Hepatocyte (in vitro differentiated cells): ENCODE results near the gene TOR3A. TPM values are rescaled to one million over a fixed set of nuclear protein-coding genes. Genes with fewer than 3 reads are reported as not detected.

Experiments used
- DNase-seq: peaks from one replicate; pipeline ENCODE4 v3.0.0-alpha.2; 2016; ENCODE audit warnings: low spot score
- H2AFZ ChIP-seq: fragments of 200-600 bp; sonication (generic); 2 replicates; pipeline ENCODE4 v1.6.0; 2016; ENCODE audit warnings: antibody characterized with exemption, mild to moderate bottlenecking
- H3K27ac ChIP-seq: fragments of 200-600 bp; sonication (generic); 2 replicates; pipeline ENCODE4 v1.5.1; 2016; ENCODE audit warnings: mild to moderate bottlenecking
- H3K27me3 ChIP-seq: fragments of 200-600 bp; sonication (generic); 2 replicates; pipeline ENCODE4 v1.6.1; 2016
- H3K36me3 ChIP-seq: fragments of 200-600 bp; sonication (generic); replicated peaks from 2 replicates; pipeline ENCODE4 v1.5.1; 2016; ENCODE audit warnings: low read depth; ENCODE audit not compliant: insufficient read depth
- H3K4me1 ChIP-seq: fragments of 200-600 bp; sonication (generic); 2 replicates; pipeline ENCODE4 v1.5.1; 2016; ENCODE audit warnings: mild to moderate bottlenecking, moderate library complexity; ENCODE audit not compliant: insufficient read depth
- H3K4me2 ChIP-seq: fragments of 200-600 bp; sonication (generic); 2 replicates; pipeline ENCODE4 v1.6.0; 2016
- H3K4me3 ChIP-seq: fragments of 200-600 bp; sonication (generic); 2 replicates; pipeline ENCODE4 v1.5.1; 2016; ENCODE audit warnings: mild to moderate bottlenecking
- H3K79me2 ChIP-seq: fragments of 200-600 bp; sonication (generic); 2 replicates; pipeline ENCODE4 v1.6.0; 2017; ENCODE audit warnings: mild to moderate bottlenecking
- H3K9me2 ChIP-seq: fragments of 200-600 bp; sonication (generic); replicated peaks from 2 replicates; pipeline ENCODE4 v1.6.0; 2017; ENCODE audit warnings: mild to moderate bottlenecking; ENCODE audit not compliant: insufficient read depth
- H3K9me3 ChIP-seq: fragments of 200-600 bp; sonication (generic); 2 replicates; pipeline ENCODE4 v1.5.1; 2016; ENCODE audit warnings: low read depth, mild to moderate bottlenecking
- H4K20me1 ChIP-seq: fragments of 200-600 bp; sonication (generic); 2 replicates; pipeline ENCODE4 v1.6.0; 2016; ENCODE audit warnings: mild to moderate bottlenecking; ENCODE audit not compliant: insufficient read depth, poor library complexity, severe bottlenecking
- EZH2 ChIP-seq: fragments of 200-600 bp; sonication (generic); IDR thresholded peaks from 2 replicates; pipeline ENCODE4 v1.6.1; 2016; ENCODE audit warnings: antibody characterized with exemption, mild to moderate bottlenecking, borderline replicate concordance
- EZH2phosphoT487 ChIP-seq: fragments of 200-600 bp; sonication (generic); IDR thresholded peaks from one replicate; pipeline ENCODE4 v1.6.1; 2018; ENCODE audit warnings: antibody characterized with exemption, mild to moderate bottlenecking, low read depth, moderate library complexity; ENCODE audit not compliant: unreplicated experiment, severe bottlenecking
- WGBS: methylation state at CpG from one replicate; pipeline ENCODE4 v1.1.6; 2016; ENCODE audit warnings: low lambda C conversion rate; ENCODE audit errors: missing lambda C conversion rate; 5-methylcytosine and 5-hydroxymethylcytosine counted together
- polyA plus RNA-seq: library from polyadenylated mRNA; unstranded; fragments of >200 nt; fragmentation: Nextera tagmentation; extraction: Ambion mirVana; gene quantifications from 2 replicates; pipeline ENCODE4 v1.2.1, GENCODE V29; 2016
- total RNA-seq: library from RNA; depleted of rRNA; stranded (reverse); fragments of >200 nt; gene quantifications from 2 replicates; pipeline ENCODE4 v1.2.3, GENCODE V29; 2014
- TF ChIP-seq, protein P1 (sequence below): fragments of 200-600 bp; sonication (generic); IDR thresholded peaks from 2 replicates; pipeline ENCODE4 v1.5.1; 2016; ENCODE audit warnings: antibody characterized with exemption, mild to moderate bottlenecking; ENCODE audit not compliant: poor library complexity

TOR3A gene
- total and polyA plus RNA-seq, 2 experiments from 2014 or later: 20.3 to 21.3 TPM

DNA sequence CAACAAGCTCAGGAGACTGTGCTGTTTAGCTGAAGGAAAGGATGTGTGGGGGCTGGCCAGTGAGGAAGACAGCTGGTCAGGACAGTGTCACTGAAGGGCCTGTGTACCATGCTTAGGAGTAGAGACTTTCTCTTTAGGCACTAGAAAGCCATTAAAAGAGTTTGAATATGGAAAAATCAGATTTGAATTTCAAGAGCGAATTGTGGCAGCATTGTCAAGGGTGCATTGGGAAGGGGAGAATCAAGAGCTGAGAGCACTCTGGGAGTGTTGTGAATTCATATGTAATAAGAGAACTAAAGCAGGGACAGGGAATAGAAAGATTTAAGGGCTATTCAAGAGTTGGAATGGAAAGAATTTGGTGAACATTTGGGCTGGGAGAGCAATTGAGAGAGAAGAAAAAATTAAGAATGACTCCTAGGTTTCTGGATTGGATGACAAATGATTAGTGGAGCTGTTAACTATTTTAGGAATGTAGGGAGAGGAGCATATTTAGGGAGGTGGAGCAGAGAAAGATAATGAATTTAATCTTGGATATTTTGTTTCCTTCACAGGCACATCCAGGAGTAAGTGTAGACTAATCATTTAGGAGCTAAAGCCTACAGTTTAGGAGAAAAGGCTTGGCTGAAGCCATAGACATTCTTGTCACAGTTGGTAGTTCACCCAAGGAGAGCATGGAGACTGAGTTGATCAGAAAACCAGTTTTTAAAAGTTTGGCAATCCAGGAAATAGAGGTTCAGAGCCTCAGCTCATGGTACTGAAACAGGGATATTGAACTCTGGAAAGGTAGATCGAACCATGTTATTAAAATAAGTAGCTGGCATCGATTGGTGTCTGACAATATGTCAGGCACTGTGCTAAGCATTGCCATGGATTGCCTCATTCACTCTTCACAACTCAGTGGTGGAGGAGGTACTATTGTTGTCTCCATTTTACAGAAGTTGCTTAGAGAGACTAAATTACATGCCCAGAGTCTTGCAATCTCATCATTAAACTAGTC is 23.1 kb upstream of the TOR3A start:
- Histone ChIP-seq H3K27ac (no peak overlapping the region), H3K4me2 (no peak overlapping the region), H4K20me1 (no peaks in the 10 kb centered on the region), H3K79me2 (no peaks in the 10 kb centered on the region), H3K4me1 (no peaks in the 10 kb centered on the region), H3K27me3 (no peaks in the 10 kb centered on the region), H2AFZ (no peak overlapping the region), H3K9me2 (no peaks in the 10 kb centered on the region), H3K9me3 (no peaks in the 10 kb centered on the region), H3K36me3 (no peaks in the 10 kb centered on the region), H3K4me3 (no peak overlapping the region)
- TF ChIP-seq EZH2 (no peak), EZH2phosphoT487 (no peak)
- TF ChIP-seq, protein P1, sequence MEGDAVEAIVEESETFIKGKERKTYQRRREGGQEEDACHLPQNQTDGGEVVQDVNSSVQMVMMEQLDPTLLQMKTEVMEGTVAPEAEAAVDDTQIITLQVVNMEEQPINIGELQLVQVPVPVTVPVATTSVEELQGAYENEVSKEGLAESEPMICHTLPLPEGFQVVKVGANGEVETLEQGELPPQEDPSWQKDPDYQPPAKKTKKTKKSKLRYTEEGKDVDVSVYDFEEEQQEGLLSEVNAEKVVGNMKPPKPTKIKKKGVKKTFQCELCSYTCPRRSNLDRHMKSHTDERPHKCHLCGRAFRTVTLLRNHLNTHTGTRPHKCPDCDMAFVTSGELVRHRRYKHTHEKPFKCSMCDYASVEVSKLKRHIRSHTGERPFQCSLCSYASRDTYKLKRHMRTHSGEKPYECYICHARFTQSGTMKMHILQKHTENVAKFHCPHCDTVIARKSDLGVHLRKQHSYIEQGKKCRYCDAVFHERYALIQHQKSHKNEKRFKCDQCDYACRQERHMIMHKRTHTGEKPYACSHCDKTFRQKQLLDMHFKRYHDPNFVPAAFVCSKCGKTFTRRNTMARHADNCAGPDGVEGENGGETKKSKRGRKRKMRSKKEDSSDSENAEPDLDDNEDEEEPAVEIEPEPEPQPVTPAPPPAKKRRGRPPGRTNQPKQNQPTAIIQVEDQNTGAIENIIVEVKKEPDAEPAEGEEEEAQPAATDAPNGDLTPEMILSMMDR: no peak
- 99% methylated on average over 3 of the region's 3 CpGs for WGBS
- DNase-seq: no peak

DNA sequence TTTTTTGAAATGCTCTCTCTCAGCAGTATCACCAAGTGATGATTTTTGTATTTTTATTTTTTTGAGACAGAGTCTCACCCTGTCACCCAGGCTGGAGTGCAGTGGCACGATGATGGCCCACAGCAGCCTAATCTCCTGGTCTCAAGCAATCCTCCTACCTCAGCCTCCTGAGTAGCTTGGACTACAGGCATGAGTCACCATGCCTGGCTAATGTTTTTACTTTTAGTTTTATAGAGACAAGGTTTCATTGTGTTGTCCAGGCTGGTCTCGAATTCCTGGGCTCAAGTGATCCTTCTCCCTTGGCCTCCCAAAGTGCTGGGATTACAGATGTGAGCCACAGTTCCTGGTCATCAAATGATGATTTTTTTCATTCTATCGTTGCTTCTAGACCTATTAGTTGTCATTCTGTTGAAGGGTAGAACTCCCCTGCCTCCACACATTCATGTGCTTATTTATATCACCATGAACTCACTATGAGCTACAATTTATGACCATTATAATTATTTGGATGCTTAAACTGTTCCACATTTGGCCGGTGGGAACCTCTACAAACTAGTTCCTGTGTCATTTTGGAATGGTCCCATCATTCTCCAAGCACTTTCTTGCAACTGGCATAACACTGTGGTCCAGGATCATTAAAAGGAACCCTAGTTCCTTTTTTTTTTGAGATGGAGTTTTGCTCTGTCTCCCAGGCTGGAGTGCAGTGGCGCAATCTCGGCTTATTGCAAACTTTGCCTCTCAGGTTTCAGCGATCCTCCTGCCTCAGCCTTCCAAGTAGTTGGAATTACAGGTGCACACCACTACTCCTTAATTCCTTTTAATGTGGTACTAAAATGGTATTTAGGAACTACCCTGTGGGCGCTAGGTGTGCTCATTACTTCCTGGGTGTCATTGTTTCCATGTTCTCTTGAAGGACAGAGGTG is 20.2 kb upstream of the TOR3A start:
- H3K9me2 ChIP-seq: no peaks in the 10 kb centered on the region

DNA sequence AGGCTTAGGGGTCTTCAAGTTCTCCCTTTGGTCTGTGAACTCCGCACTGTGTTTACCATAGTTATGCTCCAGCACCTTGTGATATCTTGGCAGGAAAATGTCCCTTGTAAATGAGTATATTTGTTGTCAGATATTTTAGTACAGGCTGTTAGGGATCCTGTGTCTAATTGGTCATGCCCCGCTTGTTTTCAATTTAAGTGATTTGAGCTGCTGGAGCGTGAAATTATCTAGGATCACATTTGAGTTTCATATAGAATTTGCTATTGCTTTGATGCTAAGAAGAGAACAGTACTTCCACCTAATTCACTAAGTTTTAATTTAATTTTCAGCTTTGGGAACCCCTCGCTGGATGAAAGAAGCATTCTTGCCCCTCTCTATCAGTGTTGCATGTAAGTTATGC is 15.4 kb upstream of the TOR3A start:
- Histone ChIP-seq H3K27ac (no peak overlapping the region), H3K9me3 (no peaks in the 10 kb centered on the region), H4K20me1 (no peaks in the 10 kb centered on the region), H3K36me3 (no peaks in the 10 kb centered on the region), H3K27me3 (no peaks in the 10 kb centered on the region), H3K4me1 (no peaks in the 10 kb centered on the region), H3K4me3 (no peak overlapping the region), H3K4me2 (no peak overlapping the region), H2AFZ (no peak overlapping the region), H3K79me2 (no peaks in the 10 kb centered on the region), H3K9me2 (no peaks in the 10 kb centered on the region)
- TF ChIP-seq EZH2phosphoT487 (no peak), EZH2 (no peak)
- TF ChIP-seq, protein P1: no peak
- WGBS: 98% methylated on average over 4 of the region's 4 CpGs
- no peak for DNase-seq

More for the DNA sequence above, 20.2 kb upstream of the TOR3A start:
- Histone ChIP-seq H3K36me3 (no peaks in the 10 kb centered on the region), H3K4me1 (no peaks in the 10 kb centered on the region), H3K79me2 (no peaks in the 10 kb centered on the region), H4K20me1 (no peaks in the 10 kb centered on the region), H2AFZ (no peak overlapping the region), H3K27me3 (no peaks in the 10 kb centered on the region), H3K27ac (no peak overlapping the region), H3K9me3 (no peaks in the 10 kb centered on the region), H3K4me2 (no peak overlapping the region), H3K4me3 (no peak overlapping the region)
- DNase-seq: no peak
- TF ChIP-seq EZH2phosphoT487: no peak
- no peak for TF ChIP-seq EZH2
- TF ChIP-seq, protein P1: no peak
- WGBS: 94% methylated on average over 8 of the region's 8 CpGs
